ENCODE data around the gene CCDC34. TPM values are rescaled to one million over a fixed set of nuclear protein-coding genes. Genes with fewer than 3 reads are reported as not detected.
"Not testable (repeated sequence)": the region's sequence is repeated elsewhere in the genome, so short reads cannot be mapped to it uniquely, and the experiment has no call there.

The CCDC34 gene
- total RNA-seq, 3 donors from 2014 or later (not counting 1 experiment from before 2014, with no cell fraction given), result 0.99 to 3.0 (median 1.2) TPM

DNA sequence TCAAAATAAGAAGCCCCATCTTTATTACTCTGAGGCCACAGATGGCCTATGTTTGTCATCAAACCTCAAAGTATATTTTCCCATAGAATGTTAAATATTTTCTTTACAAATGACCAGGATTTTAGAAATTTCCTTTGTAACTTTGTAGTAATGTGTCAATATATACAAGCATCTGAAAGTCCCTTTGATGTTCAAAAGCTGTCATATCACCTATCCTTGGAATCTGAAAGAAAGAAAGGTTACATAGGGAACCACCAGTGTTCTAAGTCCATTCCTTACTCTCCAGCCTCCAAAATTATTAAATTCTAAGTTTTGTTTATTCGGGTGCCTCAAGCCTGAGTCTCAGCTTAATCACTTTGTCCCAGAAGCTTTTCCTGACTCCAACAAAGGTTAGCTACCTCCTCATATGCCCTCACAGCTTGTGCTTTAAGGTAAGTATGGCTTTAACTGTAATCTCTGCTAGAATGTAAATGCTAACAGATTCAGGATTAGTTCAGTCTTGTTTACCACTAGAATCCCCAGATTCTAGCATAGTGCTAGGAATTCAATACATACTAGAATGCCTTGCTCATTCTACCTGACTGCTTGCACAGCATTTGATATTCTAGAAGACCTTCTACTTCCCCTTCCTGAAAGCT is 32.3 kb downstream of the CCDC34 start:
- H3K36me3 ChIP-seq (ENCODE audit: control insufficient read depth, insufficient read depth, low read length), result no peaks in the 10 kb centered on the region
- no peak overlapping the region for H3K4me3 Mint-ChIP-seq
- H3K4me1 ChIP-seq (ENCODE audit: control insufficient read depth, insufficient read depth, low read length), result no peaks in the 10 kb centered on the region
- DNase-seq, result no peak
- no peaks in the 10 kb centered on the region for H3K9me3 ChIP-seq (ENCODE audit: control insufficient read depth, insufficient read depth, low read length)
- no peaks in the 10 kb centered on the region for H3K36me3 Mint-ChIP-seq
- no peaks in the 10 kb centered on the region for H3K27me3 ChIP-seq (ENCODE audit: control insufficient read depth, insufficient read depth, low read length)
- TF ChIP-seq, protein P1, sequence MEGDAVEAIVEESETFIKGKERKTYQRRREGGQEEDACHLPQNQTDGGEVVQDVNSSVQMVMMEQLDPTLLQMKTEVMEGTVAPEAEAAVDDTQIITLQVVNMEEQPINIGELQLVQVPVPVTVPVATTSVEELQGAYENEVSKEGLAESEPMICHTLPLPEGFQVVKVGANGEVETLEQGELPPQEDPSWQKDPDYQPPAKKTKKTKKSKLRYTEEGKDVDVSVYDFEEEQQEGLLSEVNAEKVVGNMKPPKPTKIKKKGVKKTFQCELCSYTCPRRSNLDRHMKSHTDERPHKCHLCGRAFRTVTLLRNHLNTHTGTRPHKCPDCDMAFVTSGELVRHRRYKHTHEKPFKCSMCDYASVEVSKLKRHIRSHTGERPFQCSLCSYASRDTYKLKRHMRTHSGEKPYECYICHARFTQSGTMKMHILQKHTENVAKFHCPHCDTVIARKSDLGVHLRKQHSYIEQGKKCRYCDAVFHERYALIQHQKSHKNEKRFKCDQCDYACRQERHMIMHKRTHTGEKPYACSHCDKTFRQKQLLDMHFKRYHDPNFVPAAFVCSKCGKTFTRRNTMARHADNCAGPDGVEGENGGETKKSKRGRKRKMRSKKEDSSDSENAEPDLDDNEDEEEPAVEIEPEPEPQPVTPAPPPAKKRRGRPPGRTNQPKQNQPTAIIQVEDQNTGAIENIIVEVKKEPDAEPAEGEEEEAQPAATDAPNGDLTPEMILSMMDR (IDR thresholded peaks at IDR 0.05), result no peak
- no peak overlapping the region for H3K27ac ChIP-seq (ENCODE audit: low read length)
- H3K4me1 Mint-ChIP-seq, result no peaks in the 10 kb centered on the region
- peaks cover 0 to 3% of the 10 kb centered on the region in 2 donors for H3K9me3 Mint-ChIP-seq
- H3K4me3 ChIP-seq (ENCODE audit: low read length), result no peak overlapping the region
- H3K27ac Mint-ChIP-seq, result no peak overlapping the region
- H3K27me3 Mint-ChIP-seq (ENCODE audit: low read depth in 2 of 2), result no peaks in the 10 kb centered on the region
- 100% methylated on average over 1 of the region's 1 CpG for WGBS (ENCODE audit: insufficient coverage)
- intact Hi-C loops (cut with micrococcal nuclease), result no loop called here
- ATAC-seq, result no peak

DNA sequence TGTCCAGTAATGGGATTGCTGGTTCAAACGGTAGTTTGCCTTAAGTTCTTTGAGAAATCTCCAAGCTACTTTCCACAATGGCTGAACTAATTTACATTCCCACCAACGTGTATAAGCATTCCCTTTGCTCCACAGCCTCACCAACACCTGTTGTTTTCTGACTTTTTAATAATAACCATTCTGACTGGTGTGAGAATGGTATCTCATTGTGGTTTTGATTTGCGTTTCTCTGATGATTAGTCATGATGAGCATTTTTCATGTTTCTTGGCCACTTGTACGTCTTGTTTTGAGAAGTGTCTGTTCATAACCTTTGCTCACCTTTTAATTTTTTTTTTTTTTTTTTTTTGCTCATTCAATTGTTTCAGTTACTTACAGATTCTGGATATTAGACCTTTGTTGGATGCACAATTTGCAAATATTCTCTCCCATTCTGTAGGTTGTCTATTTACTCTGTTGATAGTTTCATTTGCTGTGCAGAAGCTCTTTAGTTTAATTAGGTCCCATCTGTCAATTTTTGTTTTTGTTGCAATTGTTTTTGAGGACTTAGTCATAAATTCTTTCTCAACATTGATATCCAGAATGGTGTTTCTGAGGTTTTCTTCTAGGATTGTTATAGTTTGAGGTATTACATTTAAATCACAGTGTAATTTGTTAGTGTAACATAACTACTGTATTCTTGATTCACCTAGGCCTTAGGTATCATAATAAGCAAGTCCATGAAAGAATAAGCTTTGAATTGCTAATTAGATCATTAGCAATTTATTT is 33.0 kb downstream of the CCDC34 start:
- H3K27ac ChIP-seq (ENCODE audit: low read length), result no peak overlapping the region
- H3K36me3 Mint-ChIP-seq, result no peaks in the 10 kb centered on the region
- no peak overlapping the region for H3K4me3 Mint-ChIP-seq
- no peaks in the 10 kb centered on the region for H3K36me3 ChIP-seq (ENCODE audit: control insufficient read depth, insufficient read depth, low read length)
- H3K9me3 ChIP-seq (ENCODE audit: control insufficient read depth, insufficient read depth, low read length), result no peaks in the 10 kb centered on the region
- H3K4me1 ChIP-seq (ENCODE audit: control insufficient read depth, insufficient read depth, low read length), result no peaks in the 10 kb centered on the region
- no peaks in the 10 kb centered on the region for H3K4me1 Mint-ChIP-seq
- H3K4me3 ChIP-seq (ENCODE audit: low read length), result no peak overlapping the region
- H3K9me3 Mint-ChIP-seq, result peaks cover 0 to 2% of the 10 kb centered on the region in 2 donors
- ATAC-seq (no peak), DNase-seq (no peak)
- H3K27me3 ChIP-seq (ENCODE audit: control insufficient read depth, insufficient read depth, low read length), result no peaks in the 10 kb centered on the region
- 100% methylated on average over 2 of the region's 4 CpGs for WGBS (ENCODE audit: insufficient coverage)
- no peak overlapping the region for H3K27ac Mint-ChIP-seq
- TF ChIP-seq, protein P1 (IDR thresholded peaks at IDR 0.05), result no peak
- intact Hi-C loops (cut with micrococcal nuclease), result no loop called here
- H3K27me3 Mint-ChIP-seq (ENCODE audit: low read depth in 2 of 2), result no peaks in the 10 kb centered on the region

DNA sequence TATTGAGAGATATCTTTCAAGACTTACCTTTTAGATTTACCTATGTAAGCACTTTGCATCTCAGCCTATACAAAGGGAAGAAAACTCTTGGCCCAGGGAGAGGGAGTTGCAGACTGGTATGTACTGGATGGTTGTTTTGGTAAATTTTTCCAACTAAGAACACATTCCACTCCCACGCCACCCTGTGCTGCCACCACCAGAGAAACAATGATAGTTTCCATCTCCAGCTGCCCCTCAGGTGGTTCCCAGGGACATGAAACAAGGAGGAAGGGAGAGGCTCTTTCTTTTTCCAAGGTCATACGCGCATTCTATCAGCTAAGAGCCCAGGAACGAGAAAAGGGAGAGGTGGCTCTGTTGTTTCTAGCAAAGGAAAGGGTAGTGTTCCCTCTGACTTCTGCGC is 34.4 kb downstream of the CCDC34 start:
- H3K4me3 Mint-ChIP-seq, result no peak overlapping the region
- Histone ChIP-seq H3K36me3 (ENCODE audit: control insufficient read depth, insufficient read depth, low read length) (no peaks in the 10 kb centered on the region), H3K4me3 (ENCODE audit: low read length) (no peak overlapping the region), H3K27me3 (ENCODE audit: control insufficient read depth, insufficient read depth, low read length) (no peaks in the 10 kb centered on the region), H3K27ac (ENCODE audit: low read length) (no peak overlapping the region), H3K9me3 (ENCODE audit: control insufficient read depth, insufficient read depth, low read length) (no peaks in the 10 kb centered on the region), H3K4me1 (ENCODE audit: control insufficient read depth, insufficient read depth, low read length) (no peaks in the 10 kb centered on the region)
- peaks cover under 1 to 3% of the 10 kb centered on the region in 2 donors for H3K9me3 Mint-ChIP-seq
- H3K27ac Mint-ChIP-seq, result no peak overlapping the region
- DNase-seq (no peak), ATAC-seq (no peak)
- H3K4me1 Mint-ChIP-seq, result no peaks in the 10 kb centered on the region
- TF ChIP-seq, protein P1 (IDR thresholded peaks at IDR 0.05), result no peak
- intact Hi-C loops (cut with micrococcal nuclease), result no loop called here
- 100% methylated on average over 2 of the region's 5 CpGs for WGBS (ENCODE audit: insufficient coverage)
- H3K36me3 Mint-ChIP-seq, result no peaks in the 10 kb centered on the region
- H3K27me3 Mint-ChIP-seq (ENCODE audit: low read depth in 2 of 2), result no peaks in the 10 kb centered on the region

DNA sequence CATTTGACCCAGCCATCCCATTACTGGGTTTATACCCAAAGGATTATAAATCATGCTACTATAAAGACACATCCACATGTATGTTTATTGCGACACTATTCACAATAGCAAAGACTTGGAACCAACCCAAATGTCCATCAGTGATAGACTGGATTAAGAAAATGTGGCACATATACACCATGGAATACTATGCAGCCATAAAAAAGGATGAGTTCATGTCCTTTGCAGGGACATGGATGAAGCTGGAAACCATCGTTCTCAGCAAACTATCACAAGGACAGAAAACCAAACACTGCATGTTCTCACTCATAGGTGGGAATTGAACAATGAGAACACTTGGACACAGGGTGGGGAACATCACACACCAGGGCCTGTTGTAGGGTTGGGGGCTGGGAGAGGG is 36.0 kb downstream of the CCDC34 start:
- H3K36me3 ChIP-seq (ENCODE audit: control insufficient read depth, insufficient read depth, low read length); H3K27me3 ChIP-seq (ENCODE audit: control insufficient read depth, insufficient read depth, low read length); H3K27ac ChIP-seq (ENCODE audit: low read length); H3K27me3 Mint-ChIP-seq (ENCODE audit: low read depth in 2 of 2); H3K4me1 ChIP-seq (ENCODE audit: control insufficient read depth, insufficient read depth, low read length); H3K4me3 ChIP-seq (ENCODE audit: low read length); H3K36me3 Mint-ChIP-seq; intact Hi-C loops (cut with micrococcal nuclease); H3K4me3 Mint-ChIP-seq; ATAC-seq; H3K27ac Mint-ChIP-seq; DNase-seq; H3K4me1 Mint-ChIP-seq; H3K9me3 Mint-ChIP-seq; H3K9me3 ChIP-seq (ENCODE audit: control insufficient read depth, insufficient read depth, low read length): not testable (repeated sequence)
- WGBS (ENCODE audit: insufficient coverage), result no CpG with 5 or more reads among the region's 2 CpGs

DNA sequence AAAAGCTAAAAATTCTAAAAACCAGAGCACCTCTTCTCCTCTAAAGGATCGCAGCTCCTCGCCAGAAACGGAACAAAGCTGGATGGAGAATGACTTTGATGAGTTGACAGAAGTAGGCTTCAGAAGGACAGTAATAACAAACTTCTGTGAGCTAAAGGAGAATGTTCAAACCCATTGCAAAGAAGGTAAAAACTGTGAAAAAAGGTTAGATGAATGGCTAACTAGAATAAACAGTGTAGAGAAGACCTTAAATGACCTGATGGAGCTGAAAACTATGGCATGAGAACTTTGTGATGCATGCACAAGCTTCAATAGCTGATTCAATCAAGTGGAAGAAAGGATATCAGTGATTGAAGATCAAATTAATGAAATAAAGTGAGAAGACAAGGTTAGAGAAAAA is 40.8 kb downstream of the CCDC34 start:
- H3K27me3 Mint-ChIP-seq (ENCODE audit: low read depth in 2 of 2); intact Hi-C loops (cut with micrococcal nuclease); ATAC-seq; H3K27me3 ChIP-seq (ENCODE audit: control insufficient read depth, insufficient read depth, low read length); H3K4me3 Mint-ChIP-seq; H3K4me1 Mint-ChIP-seq; H3K9me3 Mint-ChIP-seq; H3K36me3 ChIP-seq (ENCODE audit: control insufficient read depth, insufficient read depth, low read length); H3K27ac Mint-ChIP-seq; DNase-seq; H3K4me3 ChIP-seq (ENCODE audit: low read length); H3K9me3 ChIP-seq (ENCODE audit: control insufficient read depth, insufficient read depth, low read length); H3K4me1 ChIP-seq (ENCODE audit: control insufficient read depth, insufficient read depth, low read length); H3K27ac ChIP-seq (ENCODE audit: low read length); H3K36me3 Mint-ChIP-seq: not testable (repeated sequence)
- 95% methylated on average over 2 of the region's 3 CpGs for WGBS (ENCODE audit: insufficient coverage)

DNA sequence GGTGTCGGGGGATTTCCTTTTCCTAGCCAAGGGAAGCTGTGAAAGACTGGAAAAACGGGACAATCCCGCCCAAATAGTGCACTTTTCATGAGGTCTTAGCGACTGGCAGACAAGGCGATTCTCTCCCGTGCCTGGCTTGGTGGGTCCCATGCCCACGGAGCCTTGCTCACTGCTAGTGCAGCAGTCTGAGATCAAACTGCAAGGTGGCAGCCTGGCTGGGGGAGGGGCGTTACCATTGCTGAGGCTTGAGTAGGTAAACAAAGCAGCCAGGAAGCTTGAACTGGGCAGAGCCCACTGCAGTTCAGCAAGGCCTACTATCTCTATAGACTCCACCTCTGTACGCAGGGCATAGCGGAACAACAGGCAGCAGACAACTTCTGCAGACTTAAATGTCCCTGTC is 41.7 kb downstream of the CCDC34 start:
- H3K36me3 ChIP-seq (ENCODE audit: control insufficient read depth, insufficient read depth, low read length); H3K4me3 ChIP-seq (ENCODE audit: low read length); H3K36me3 Mint-ChIP-seq; ATAC-seq; H3K4me3 Mint-ChIP-seq; H3K27ac ChIP-seq (ENCODE audit: low read length); DNase-seq; H3K4me1 ChIP-seq (ENCODE audit: control insufficient read depth, insufficient read depth, low read length); H3K27ac Mint-ChIP-seq; H3K9me3 ChIP-seq (ENCODE audit: control insufficient read depth, insufficient read depth, low read length); H3K4me1 Mint-ChIP-seq; H3K27me3 Mint-ChIP-seq (ENCODE audit: low read depth in 2 of 2); H3K27me3 ChIP-seq (ENCODE audit: control insufficient read depth, insufficient read depth, low read length); intact Hi-C loops (cut with micrococcal nuclease); H3K9me3 Mint-ChIP-seq: not testable (repeated sequence)
- WGBS (ENCODE audit: insufficient coverage), result 90% methylated on average over 10 of the region's 10 CpGs
